SJCRH30 (cell line): ENCODE data around the gene ELOB. TPM values are rescaled to one million over a fixed set of nuclear protein-coding genes. Genes with fewer than 3 reads are reported as not detected.
"Not testable (repeated sequence)": the region's sequence is repeated elsewhere in the genome, so short reads cannot be mapped to it uniquely, and the experiment has no call there.

ENCODE experiments used
- DNase-seq, 2 experiments: peaks; one replicate each; pipeline ENCODE4 v3.0.0-alpha.2; 2015 to 2020
- H3K27ac ChIP-seq: fragments of 250-450 bp; sonication (Bioruptor Pico); 2 replicates; pipeline ENCODE4 v1.5.1; 2020; ENCODE audit warnings: mild to moderate bottlenecking, moderate library complexity
- H3K27me3 ChIP-seq: fragments of 250-450 bp; sonication (Bioruptor Pico); 2 replicates; pipeline ENCODE4 v1.5.1; 2020; ENCODE audit warnings: mild to moderate bottlenecking, moderate library complexity
- H3K36me3 ChIP-seq: fragments of 250-450 bp; sonication (Bioruptor Pico); 2 replicates; pipeline ENCODE4 v1.5.1; 2020; ENCODE audit warnings: mild to moderate bottlenecking, moderate library complexity
- H3K4me1 ChIP-seq: fragments of 250-450 bp; sonication (Bioruptor Pico); 2 replicates; pipeline ENCODE4 v1.5.1; 2020; ENCODE audit warnings: mild to moderate bottlenecking, moderate library complexity
- H3K4me3 ChIP-seq: fragments of 250-450 bp; sonication (Bioruptor Pico); 2 replicates; pipeline ENCODE4 v1.5.1; 2020; ENCODE audit warnings: mild to moderate bottlenecking, moderate library complexity
- H3K9me3 ChIP-seq: fragments of 250-450 bp; sonication (Bioruptor Pico); replicated peaks from 2 replicates; pipeline ENCODE4 v1.5.1; 2020; ENCODE audit warnings: mild to moderate bottlenecking, moderate library complexity
- total RNA-seq: library from RNA; depleted of rRNA; stranded (reverse); fragments of >200 nt; shearing (Covaris generic); gene quantifications from 2 replicates; pipeline ENCODE4 v1.2.3, GENCODE V29; 2014; rRNA removed

The ELOB gene
- total RNA-seq, 1 experiment from 2014 or later, result 90.5 TPM

GRCh38 chr16:2724088-2724676 lies 52.9 kb downstream of the ELOB start:
- no peak for DNase-seq
- Histone ChIP-seq H3K27me3 (no peaks in the 10 kb centered on the region; the same call in 1 of the 2 replicates), H3K27ac (no peak overlapping the region), H3K36me3 (no peaks in the 10 kb centered on the region), H3K9me3 (no peaks in the 10 kb centered on the region), H3K4me3 (no peak overlapping the region), H3K4me1 (peaks cover 6% of the 10 kb centered on the region; the same call in 1 of the 2 replicates)

- H3K36me3 ChIP-seq, DNase-seq, H3K4me1 ChIP-seq, H3K9me3 ChIP-seq, H3K27ac ChIP-seq, H3K27me3 ChIP-seq: not testable (repeated sequence)
- peak overlapping the region; percentile 65 for H3K4me3 ChIP-seq
These were observed 55.4 kb downstream of the ELOB start for GRCh38 chr16:2721634-2722173.

Other genes starting within 250 kb of the ELOB start
- not detected in 2 replicates for gene CEMP1, start 245.9 kb downstream of the ELOB start, total RNA-seq
- 27.9 and 28.0 TPM in 2 replicates for gene PDPK1, start 239.3 kb downstream of the ELOB start, total RNA-seq
- gene KCTD5, start 94.8 kb downstream of the ELOB start, total RNA-seq, result 42.0 and 42.9 TPM in 2 replicates
- gene PRSS27, start 57.1 kb downstream of the ELOB start, total RNA-seq, result 0.33 and 0.40 TPM in 2 replicates
- 85.9 and 107 TPM in 2 replicates for gene SRRM2, start 24.6 kb downstream of the ELOB start, total RNA-seq
- gene PRSS33, start 10.3 kb upstream of the ELOB start, total RNA-seq, result not detected in 2 replicates
- gene PRSS41, start 21.2 kb upstream of the ELOB start, total RNA-seq, result not detected in 2 replicates
- gene PRSS21, start 40.0 kb upstream of the ELOB start, total RNA-seq, result not detected in 2 replicates
- gene ZG16B, start 53.0 kb upstream of the ELOB start, total RNA-seq, result not detected in 2 replicates
- not detected in 2 replicates for gene PRSS22, start 80.9 kb upstream of the ELOB start, total RNA-seq
- 35.4 and 40.6 TPM in 2 replicates for gene FLYWCH2, start 105.9 kb upstream of the ELOB start, total RNA-seq
- 9.1 and 9.7 TPM in 2 replicates for gene FLYWCH1, start 134.7 kb upstream of the ELOB start, total RNA-seq
- 13.8 and 14.9 TPM in 2 replicates for gene KREMEN2, start 187.0 kb upstream of the ELOB start, total RNA-seq
- 28.1 and 34.1 TPM in 2 replicates for gene PAQR4, start 192.1 kb upstream of the ELOB start, total RNA-seq
- gene PKMYT1, start 203.2 kb upstream of the ELOB start, total RNA-seq, result 34.8 and 45.8 TPM in 2 replicates
- gene CLDN9, start 235.6 kb upstream of the ELOB start, total RNA-seq, result not detected in 2 replicates
- gene CLDN6, start 240.9 kb upstream of the ELOB start, total RNA-seq, result not detected in 2 replicates
- 29.0 and 32.1 TPM in 2 replicates for gene TNFRSF12A, start 243.1 kb upstream of the ELOB start, total RNA-seq
- 16.8 and 18.9 TPM in 2 replicates for gene HCFC1R1, start 246.7 kb upstream of the ELOB start, total RNA-seq
- 25.5 and 29.4 TPM in 2 replicates for gene THOC6, start 246.8 kb upstream of the ELOB start, total RNA-seq